Occipital lobe (tissue), 2 donors: ENCODE results near the gene PFDN4. TPM values are rescaled to one million over a fixed set of nuclear protein-coding genes. Genes with fewer than 3 reads are reported as not detected.
A peak's percentile ranks its signal among the peaks of the same experiment; 100 is the strongest.

Source experiments
- DNase-seq: peaks from one replicate; lab custom pipeline; 2025; lab: John Stamatoyannopoulos, UW
- total RNA-seq: library from RNA; depleted of rRNA; stranded (reverse); fragments of >200 nt; gene quantifications from one replicate; pipeline ENCODE4 v1.2.3, GENCODE V29; 2014

PFDN4 gene, protein sequence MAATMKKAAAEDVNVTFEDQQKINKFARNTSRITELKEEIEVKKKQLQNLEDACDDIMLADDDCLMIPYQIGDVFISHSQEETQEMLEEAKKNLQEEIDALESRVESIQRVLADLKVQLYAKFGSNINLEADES
- 149 TPM for total RNA-seq

DNA sequence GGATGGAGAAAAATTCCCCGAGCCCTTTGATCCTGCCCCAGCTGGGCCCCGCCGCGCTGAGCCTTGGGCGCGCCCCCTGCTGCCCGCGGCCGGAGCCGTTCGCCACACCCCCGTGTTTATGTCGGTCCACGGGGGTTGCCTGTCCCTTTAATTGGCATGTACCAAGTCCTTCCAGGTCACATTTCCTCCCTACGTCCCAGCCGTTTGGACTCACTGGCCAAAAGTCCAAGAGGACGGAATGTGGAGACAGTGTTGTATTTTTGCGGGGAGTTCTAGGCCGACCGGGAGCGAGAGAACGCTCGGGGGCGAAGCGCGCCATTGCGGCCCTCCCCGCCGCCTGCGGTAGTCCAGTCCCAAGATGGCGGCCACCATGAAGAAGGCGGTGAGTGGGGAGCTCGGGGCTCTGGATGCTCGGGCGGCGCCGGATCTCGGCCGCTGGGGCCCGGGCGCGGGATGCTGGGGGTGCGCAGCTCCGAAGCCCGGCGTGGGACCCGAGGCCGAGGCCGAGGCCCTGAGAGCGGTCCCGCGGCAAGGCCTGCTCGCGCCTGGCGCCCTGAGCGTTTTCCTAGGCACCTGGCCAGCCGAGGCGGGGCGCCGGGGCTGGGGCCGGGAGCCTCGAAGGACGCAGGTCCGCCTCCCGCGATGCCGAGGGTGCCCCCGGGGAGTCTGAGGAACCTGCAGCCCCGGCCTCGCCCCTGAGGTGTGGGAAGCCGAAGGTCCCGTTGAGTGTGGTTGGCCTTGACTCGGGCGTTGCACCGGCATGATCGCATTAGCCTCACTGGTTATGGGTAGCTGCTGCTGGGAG, at the start of gene PFDN4:
PFDN4 (plus strand) TSS at position 345 of the 805 bp plus-strand sequence; CDS start at position 359, 14 bp downstream.
- DNase-seq, result peak; percentile 74

DNA sequence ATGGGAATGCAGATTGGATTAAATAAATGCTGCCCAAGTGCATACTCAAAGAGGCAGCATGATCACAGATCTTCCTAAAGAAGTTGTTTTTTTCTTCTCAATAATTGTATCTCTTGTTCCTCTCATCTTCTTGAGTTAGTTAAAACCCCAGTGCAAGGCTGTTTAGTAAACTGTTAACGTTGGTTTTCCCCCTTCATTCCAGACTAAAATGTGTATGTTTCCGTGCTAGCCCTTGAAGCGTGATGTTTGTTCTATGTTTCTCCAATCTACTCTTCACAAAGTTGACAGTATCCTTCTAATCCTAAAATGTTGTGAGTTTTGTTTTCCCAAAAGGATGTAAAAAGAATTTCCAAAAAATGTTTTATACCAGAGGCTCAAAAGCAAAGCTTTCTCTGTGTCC, 49.7 kb upstream of the PFDN4 start:
- no peak for DNase-seq

DNA sequence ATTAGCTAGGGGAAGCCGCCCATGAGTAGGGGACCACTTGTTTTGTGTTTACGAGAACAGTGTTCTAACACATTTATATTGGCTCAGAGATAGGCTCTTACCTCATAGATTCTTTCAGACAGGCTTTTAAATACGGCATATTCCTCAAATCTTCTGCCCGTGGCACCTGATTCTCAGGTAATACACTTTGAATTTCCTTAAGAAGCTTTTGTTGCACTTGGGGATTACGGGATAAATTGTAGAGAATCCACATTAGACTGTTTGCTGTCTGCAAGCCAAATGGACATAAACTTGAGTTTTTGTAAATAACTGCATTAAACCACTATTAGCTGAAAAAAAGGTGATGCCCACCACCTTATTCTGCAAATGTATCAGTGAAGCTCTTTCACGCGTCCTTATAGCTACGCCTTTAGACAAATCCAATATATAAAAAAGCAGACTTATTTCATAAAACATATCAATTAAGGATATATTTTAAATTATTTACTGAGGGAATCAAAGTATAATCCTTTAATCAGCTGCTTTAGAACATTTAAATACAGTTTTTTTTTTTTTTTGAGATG, 49.0 kb upstream of the PFDN4 start:
- DNase-seq, result no peak

DNA sequence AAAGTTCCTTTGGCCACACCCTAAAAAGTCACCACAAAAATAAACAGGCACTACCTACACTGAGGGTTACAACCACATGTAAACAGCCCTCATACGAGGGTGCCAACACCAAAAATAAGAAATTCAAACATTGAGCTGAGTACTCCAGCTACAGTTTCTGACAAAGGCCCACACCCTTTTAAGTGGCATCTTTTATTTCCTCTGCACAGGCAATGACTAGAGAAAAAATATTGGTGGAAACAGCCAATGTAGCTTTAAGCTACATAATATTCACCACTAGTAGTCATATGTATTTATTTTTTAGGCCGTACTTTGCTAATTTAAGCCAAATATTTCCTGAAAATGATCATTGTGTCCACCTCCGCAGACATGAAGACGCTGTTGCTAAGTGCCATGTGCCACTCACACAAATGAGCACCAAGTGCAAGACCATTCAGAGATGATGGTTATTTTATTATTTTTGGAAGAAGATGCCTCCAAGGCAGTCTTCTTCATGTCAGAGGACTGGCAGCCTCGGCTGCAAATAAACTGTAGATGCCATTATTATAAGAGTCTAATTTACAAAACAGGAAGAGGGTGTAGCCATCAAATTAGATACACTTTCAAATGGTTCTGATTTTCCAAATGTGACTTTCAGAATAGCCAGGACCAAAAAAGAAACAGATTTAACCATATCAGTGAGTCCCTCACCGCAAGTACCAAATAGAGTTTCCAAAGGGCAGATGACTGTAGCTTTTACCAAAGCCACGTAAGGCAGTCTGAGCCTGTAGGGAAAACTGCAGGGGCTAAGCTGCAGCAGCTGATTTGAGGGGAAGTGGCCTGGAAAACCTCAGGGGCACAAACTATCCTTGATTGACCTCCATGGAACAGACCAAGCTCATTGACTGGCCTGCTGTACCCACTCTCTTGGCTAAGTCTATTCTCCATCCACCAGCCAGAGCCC, 47.6 kb upstream of the PFDN4 start:
- no peak for DNase-seq

DNA sequence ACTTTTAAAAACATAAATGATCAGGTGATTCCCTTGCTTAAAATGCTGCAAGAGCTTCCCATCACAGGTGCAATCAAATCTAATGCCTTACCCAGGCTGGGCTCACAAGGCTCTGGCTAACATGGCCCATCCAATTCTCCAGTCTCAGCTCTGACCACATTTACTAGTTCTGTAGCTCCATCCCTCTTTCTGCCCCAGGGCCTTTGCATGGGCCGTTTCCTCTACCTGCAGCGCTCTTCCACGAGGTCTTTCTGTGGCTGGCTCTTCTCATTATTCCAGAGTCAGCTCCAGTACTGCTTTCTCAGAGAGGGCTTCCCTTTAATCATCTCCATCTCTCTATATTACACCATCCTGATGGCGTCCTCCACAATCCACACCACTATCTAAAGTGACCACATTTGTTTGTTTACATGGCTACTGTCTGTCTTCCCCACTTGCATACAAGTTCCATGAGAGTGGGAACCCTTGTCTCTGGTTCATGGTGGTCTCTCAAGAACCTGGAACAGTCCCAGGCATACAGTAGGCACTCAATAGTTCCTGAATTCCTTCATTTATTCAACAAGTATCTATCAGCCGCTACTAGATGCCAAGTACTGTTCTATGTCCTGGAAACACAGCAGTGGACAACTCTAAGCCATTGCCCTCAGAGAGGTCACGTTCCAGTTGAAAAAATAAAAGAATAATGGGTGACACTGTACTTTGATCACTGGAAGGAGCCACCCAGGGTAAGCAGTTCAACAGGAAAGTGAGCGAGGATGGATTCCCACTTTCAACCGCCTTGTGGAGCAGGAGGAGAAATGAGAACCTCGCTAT, 46.7 kb upstream of the PFDN4 start:
- no peak for DNase-seq

DNA sequence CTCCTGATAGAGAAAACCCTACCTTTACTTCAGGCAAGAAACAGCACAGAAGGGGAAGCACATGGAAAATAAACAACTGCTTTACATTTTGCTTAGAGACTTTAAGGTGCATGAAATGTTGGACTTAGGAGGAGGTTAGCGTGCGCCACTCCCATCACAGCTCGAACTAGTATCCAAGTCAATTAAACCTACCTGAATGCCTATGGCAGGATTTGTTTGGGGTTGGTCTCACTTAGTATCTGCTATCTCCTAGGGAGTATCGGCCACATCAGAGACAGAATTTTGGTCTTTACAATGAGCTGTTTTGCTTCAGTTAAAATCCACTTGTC, 46.1 kb upstream of the PFDN4 start:
- no peak for DNase-seq

DNA sequence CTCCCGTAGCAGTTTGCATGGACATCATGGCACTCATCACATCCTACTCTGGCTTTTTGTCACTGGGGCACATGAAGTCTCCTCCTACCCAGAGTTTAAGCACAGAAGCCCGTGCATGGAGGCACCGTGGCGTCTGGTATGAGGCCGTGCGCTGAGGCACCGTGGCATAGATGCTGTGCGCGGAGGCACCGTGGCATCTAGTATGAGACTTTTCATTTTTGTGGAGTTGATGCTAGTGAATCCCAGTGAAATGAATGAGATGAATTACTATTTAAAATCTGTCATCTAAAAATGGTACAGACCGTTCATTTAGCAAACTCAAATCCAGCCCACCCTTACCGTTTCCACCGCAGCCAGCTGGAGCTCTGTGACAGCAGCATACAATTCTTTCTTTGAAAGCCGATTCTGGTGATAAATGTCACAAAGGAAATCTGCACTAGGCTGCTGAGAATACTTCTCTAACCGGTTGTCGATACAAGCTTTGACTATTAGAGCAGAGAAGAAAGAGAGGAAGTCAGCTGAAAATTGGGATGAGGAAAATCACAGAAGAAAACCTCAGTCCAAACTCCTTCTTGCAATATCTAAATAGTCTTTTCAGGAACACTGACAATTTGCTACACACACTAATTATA, 45.4 kb upstream of the PFDN4 start:
- no peak for DNase-seq

DNA sequence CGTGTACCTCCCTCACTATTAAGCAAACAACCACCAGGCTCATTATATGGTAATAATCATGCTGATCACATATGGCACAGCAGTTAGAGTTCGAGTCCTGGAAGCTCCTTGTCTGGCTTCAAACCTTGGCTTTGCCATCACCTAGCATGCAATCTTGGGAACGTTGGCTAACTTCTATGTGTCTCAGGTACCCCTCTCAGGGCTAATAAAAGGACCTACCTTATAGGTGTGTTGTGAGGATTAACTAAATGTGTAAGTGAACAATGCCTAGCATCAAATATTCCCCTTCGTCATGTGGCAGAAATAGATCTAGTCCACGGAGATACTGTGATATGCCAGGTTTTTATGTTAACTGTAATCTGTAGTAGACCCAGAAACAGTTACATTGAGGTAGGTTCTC, 44.5 kb upstream of the PFDN4 start:
- DNase-seq, result no peak

DNA sequence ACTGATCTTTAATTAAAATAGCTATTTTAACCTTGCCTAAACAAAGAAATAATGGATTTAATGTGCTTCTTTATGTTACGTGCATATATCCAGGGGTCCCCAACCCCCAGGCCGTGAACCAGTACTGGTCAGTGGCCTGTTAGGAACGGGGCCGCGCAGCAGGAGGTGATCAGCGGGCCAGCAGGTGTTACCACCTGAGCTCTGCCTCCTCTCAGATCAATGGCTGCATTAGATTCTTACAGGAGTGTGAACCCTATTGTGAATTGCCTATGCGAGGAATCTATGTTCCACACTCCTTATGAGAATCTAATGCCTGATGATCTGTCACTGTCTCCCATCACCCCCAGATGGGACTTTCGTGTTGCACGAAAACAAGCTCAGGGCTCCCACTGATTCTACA, 42.9 kb upstream of the PFDN4 start:
- DNase-seq, result no peak

DNA sequence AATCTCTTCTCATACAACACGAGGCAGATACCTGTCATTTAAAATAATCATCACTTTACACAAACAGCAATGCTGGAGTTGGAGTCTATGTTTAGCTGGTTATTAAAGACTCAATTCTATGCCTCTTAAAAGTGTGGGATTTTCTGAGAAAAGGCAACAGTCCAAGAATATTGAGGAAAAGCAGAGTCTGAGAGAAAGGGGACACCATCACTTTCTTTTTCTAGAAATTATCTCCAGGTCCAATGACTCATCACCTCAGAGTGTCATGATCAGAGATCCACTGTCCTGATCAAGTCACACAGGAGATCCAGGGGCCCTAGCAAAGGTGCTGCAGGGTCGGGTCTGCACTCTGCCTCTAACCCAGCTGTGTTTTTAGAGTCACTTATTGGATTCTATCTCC, 42.1 kb upstream of the PFDN4 start:
- no peak for DNase-seq

DNA sequence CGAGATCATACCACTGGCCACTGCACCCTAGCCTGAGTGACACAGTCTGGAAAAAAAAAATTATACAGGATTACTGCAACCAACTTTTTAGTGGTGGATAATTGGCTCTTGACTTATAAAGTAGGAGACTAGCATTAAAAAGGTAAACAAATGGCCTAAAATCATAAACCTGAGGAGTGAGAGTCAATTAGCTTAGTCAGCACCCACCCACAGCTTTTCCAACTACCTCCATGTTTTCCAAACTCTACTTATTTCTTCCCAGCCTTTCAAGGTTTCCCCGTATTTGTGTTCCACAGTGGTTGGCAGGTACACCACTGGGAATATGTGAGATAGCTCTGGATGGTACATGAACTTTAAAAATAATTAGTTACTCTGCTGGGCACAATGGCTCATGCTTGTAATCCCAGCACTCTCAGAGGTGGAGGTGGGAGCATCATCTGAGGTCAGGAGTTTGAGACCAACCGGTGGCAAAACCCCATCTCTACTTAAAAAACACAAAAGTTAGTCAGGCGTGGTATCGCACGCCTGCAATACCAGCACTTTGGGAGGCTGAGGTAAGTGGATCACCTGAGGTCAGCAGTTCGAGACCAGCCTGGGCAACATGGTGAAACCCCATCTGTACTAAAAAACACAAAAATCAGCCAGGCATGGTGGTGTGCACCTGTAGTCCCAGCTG, 40.8 kb upstream of the PFDN4 start:
- DNase-seq, result no peak

DNA sequence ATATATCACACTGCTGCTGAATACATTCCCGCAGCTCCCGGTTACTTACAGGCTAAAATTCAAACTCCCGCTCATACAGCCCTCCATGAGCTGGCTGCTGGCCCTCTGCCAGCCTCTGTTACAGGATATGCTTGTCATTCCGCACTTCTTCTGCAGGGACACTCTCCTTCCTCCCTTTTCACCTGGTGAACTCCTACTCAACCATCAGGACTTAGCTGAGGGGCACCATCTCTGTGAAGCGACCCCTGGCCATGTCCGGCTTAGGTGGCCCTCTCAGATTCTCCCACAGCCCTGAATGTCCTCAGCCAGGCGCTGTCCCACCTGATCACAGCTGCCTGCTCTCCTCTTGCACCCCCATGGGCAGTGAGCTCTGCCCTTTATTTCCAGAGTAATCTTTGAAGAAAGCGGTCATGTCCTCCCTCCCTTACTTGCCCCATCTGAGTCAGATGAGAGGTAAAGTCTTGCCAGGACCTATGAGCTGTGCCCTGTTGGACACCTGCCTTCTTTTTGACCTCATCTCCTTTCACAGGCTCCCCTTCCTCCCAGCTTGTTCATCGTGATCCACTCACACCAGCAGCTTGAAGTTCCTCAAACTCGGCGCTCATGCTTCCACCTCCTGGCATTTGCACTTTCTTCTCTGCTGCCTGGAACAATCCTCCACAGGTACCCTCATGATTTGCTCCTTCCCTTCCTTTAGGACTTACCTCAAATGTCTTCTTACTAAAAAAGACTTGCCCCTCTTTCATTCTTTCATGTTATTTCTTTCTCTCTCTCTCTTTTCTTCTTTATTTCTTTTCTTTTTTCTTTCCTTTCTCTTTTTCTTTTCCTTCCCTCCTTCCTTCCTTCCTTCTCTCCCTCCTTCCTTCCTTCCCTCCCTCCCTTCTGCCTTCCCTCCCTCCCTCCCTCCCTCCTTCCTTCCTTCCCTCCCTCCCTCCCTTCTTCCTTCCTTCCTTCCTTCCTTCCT, 39.7 kb upstream of the PFDN4 start:
- no peak for DNase-seq

DNA sequence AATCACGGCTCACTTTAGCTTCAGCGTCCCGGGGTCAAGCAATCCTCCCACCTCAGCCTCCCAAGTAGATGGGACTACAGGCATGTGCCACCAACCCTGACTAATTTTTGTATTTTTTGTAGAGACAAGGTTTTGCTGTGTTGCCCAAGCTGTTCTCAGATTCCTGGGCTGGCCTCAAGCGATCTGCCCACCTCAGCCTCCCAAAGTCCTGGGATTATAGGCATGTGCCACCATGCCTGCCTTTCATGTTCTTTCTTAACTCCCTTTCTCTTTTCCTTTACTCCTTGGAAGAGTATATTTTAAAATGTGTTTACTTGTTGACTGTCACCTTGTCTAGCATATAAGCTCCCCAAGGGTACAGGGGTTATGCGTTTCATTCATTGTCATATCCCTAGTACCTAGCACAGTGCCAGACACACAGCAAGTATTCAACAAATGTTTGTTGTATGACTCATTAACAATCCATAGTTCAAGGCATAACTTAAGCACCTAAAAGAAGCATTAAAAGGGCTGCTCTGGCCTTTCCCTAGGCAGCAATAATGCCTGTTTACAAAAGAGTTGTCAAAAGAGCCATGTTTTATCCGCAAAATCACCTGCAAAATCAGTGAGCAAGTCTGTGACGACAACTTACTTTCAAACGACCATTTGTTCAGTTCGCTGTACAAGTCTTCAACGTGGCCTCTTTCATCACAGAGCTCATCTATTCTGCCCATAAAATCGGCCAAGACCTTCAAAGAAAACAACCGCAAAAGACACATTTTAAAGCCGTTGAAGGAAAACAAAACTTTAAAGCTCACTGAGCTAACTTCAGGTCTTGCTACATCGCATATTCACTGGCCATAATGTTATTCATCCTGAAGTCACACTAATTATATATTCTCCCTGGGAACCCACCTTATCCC, 38.7 kb upstream of the PFDN4 start:
- no peak for DNase-seq

DNA sequence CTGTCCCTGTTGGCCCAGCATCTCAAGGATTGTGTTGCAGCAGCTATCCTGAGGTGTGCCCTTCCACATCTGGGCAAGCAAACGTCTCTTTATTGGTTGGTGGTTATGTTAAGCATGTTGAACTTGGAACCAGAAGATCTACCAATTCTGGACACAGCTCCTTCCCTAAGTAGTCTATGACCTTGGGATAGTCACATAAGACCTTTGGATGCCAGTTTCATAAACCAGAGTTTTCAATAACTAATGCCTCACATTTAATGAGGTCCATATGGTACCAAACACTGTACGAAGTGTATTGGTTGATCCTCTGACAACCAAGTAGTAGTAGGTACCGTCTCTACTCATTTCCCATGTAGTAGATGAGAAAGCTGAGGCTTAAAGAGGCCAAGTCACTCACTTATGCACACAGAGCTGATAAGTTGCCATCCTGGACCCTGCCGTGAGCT, 37.8 kb upstream of the PFDN4 start:
- DNase-seq, result no peak

DNA sequence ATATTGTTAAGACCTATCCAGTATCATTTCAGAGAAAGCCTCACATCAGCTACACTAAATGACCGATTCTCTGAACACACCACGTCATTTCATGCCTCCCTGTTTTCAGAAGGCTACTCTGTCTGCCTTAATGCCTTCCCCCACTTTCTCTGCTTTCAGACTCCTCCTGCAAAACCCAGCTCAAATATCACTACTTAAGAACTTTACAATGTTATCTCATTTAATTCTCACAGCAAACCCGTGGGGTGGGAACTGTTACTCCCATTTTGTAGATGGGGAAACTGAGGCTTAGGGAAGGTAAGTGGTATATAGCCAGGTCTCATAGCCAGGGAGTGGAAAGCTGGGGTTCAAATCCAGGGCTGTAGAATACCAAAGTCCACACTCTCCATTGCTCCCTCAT, 36.9 kb upstream of the PFDN4 start:
- no peak for DNase-seq

DNA sequence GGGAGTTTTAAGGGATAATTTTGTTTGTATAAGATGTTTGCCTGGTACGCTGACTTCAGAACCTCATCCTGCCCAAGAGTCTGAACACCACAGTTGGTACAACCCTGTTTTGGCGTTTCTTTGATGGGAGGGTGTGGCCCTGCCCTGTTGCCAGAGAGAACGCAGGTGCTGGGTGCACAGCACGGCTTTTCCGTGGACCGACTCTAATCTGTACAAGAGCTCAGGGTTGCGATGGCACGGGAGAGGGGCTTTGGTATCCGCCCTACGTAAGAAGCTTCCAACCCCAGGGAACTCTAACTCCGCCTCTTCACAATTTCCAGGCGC, 35.4 kb upstream of the PFDN4 start:
- DNase-seq, result no peak

DNA sequence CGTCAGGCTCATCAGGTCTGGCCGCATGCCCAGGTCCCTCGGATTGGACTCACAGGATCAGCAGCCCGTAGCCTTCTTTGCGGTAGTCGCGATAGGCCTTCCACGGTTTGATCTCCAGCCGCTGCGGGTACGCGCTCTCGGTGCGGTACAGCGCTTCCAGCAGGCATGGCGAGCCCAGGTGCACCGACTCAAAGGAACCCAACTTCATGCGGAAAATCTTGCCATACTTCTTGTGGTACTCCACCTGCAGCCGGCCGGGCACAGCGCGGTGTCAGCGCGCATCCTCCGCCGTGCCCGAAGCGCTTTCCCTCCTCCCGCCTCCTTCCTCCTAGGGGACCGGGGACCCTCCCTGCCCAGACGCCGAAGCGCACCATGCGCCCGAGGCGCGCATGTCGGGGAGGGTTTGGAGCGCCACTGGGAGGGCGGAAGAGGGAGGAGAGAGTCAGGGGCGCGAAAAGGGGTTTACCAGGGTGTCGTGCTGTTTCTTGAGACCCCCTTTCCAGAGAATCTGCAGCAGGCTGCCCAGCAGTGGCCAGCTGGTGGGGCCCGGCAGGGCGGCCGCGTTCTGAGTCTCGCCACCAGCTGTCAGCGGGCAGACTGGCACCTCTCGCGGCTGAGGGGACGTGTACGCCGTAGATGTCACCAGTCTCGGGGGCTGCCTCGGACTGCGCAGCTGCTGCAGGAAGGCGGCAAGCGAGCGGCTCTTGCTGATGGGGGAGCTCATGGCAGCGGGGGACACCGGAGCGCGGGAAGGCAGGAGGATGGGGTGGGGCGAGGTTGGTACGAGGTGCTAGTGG, 34.8 kb upstream of the PFDN4 start:
- no peak for DNase-seq
